GM12878 (cell line): ENCODE measurements around the gene PREX1. TPM values are rescaled to one million over a fixed set of nuclear protein-coding genes. Genes with fewer than 3 reads are reported as not detected.

ENCODE experiments used
- ATAC-seq: fragments of 200-7000 bp; cut with Tn5 transposase; 3 replicates; pipeline ENCODE4 v1.9.1; 2020; ENCODE audit warnings: mild to moderate bottlenecking, moderate library complexity
- BruUV-seq: library from RNA; stranded (reverse); fragments of 400-500 nt; replicated peaks from 2 replicates; lab custom pipeline; 2021; lab: Mats Ljungman, UMichigan
- CTCF ChIA-PET: fragments of 300-600 bp; sonication (Branson Sonifier 250); formaldehyde crosslinking; extraction: SDS; loops from one replicate; lab custom pipeline; 2021; ENCODE audit warnings: inconsistent platforms; lab: Yijun Ruan, JAX
- POLR2A ChIA-PET: fragments of 350-600 bp; formaldehyde crosslinking; extraction: SDS; loops from one replicate; lab custom pipeline; 2021; ENCODE audit warnings: inconsistent platforms; lab: Charles Lee
- RAD21 ChIA-PET: fragments of 300-600 bp; sonication (Branson Sonifier 250); formaldehyde crosslinking; loops from one replicate; lab custom pipeline; 2023; ENCODE audit warnings: antibody characterized with exemption; ENCODE audit not compliant: unreplicated experiment; lab: Charles Lee
- SMC1A ChIA-PET: fragments of 300-600 bp; sonication (Branson Sonifier 250); formaldehyde crosslinking; loops from one replicate; lab custom pipeline; 2023; ENCODE audit not compliant: unreplicated experiment, uncharacterized antibody; lab: Charles Lee
- DNase-seq: peaks from one replicate; pipeline ENCODE4 v3.0.0-alpha.2; 2011; ENCODE audit warnings: low read depth, low spot score
- FAIRE-seq: peaks from 3 replicates; lab custom pipeline; 2011; peaks lifted over from hg19 to GRCh38; lab: Jason Lieb, UNC
- H2AFZ ChIP-seq: 2 replicates; pipeline ENCODE4 v1.6.0; 2011; ENCODE audit warnings: low read depth, low read length, control low read depth; ENCODE audit not compliant: control insufficient read depth
- H3K27ac ChIP-seq: 2 replicates; pipeline ENCODE4 v1.5.1; 2011; ENCODE audit warnings: control low read depth; ENCODE audit not compliant: control insufficient read depth, insufficient read depth
- H3K27me3 ChIP-seq, 2 experiments: replicated peaks in 1 of 2; 2 replicates each; pipeline versions ENCODE4 v1.6.0 to v1.6.1; 2011; ENCODE audit warnings: low read length in 1 of 2; ENCODE audit not compliant: control insufficient read depth in 2 of 2, insufficient read depth in 2 of 2
- H3K36me3 ChIP-seq, 2 experiments: 2 replicates each; pipeline ENCODE4 v1.5.1; 2011; ENCODE audit warnings: low read length in 1 of 2; ENCODE audit not compliant: control insufficient read depth in 2 of 2, insufficient read depth in 2 of 2
- H3K4me1 ChIP-seq: 2 replicates; pipeline ENCODE4 v1.6.1; 2011; ENCODE audit warnings: mild to moderate bottlenecking, low read length, moderate library complexity, mixed read lengths; ENCODE audit not compliant: control insufficient read depth, insufficient read depth
- H3K4me2 ChIP-seq: 2 replicates; pipeline ENCODE4 v1.6.0; 2011; ENCODE audit warnings: control low read depth; ENCODE audit not compliant: control insufficient read depth, insufficient read depth
- H3K4me3 ChIP-seq: fragments of 200-600 bp; sonication (generic); 2 replicates; pipeline ENCODE4 v1.5.1; 2016
- H3K79me2 ChIP-seq: 2 replicates; pipeline ENCODE4 v1.6.0; 2011; ENCODE audit warnings: low read length; ENCODE audit not compliant: control insufficient read depth, insufficient read depth
- H3K9ac ChIP-seq: 2 replicates; pipeline ENCODE4 v1.8.0; 2011; ENCODE audit warnings: low read length, control low read depth, mixed read lengths; ENCODE audit not compliant: control insufficient read depth, insufficient read depth
- H3K9me3 ChIP-seq: replicated peaks from 3 replicates; pipeline ENCODE4 v1.5.1; 2011; ENCODE audit warnings: mild to moderate bottlenecking, low read length; ENCODE audit not compliant: control insufficient read depth, insufficient read depth
- H4K20me1 ChIP-seq: 2 replicates; pipeline ENCODE4 v1.6.0; 2011; ENCODE audit not compliant: control insufficient read depth, insufficient read depth
- BHLHE40 ChIP-seq, 2 experiments: fragments of 450-650 bp in 1 of 2; IDR thresholded peaks; 2 replicates each; pipeline ENCODE4 v1.6.1; 2011 to 2017; ENCODE audit warnings: low read depth in 2 of 2, borderline replicate concordance in 1 of 2, improper control_type of control experiment in 1 of 2, low read length in 1 of 2, mild to moderate bottlenecking in 1 of 2
- IKZF2 ChIP-seq, 2 experiments: fragments of 450-650 bp; IDR thresholded peaks; 2 replicates each; pipeline ENCODE4 v1.6.1; 2017; ENCODE audit warnings: mild to moderate bottlenecking in 2 of 2, moderate library complexity in 2 of 2
- JUND ChIP-seq: IDR thresholded peaks from 2 replicates; pipeline ENCODE4 v1.6.1; 2012; ENCODE audit warnings: low read depth, mild to moderate bottlenecking, low read length, improper control_type of control experiment, moderate library complexity
- MLLT1 ChIP-seq: fragments of 450-650 bp; IDR thresholded peaks from 2 replicates; pipeline ENCODE4 v1.6.1; 2016; ENCODE audit warnings: mild to moderate bottlenecking
- RFX5 ChIP-seq: IDR thresholded peaks from 2 replicates; pipeline ENCODE4 v1.6.1; 2011; ENCODE audit warnings: low read depth, low read length, improper control_type of control experiment
- SPI1 ChIP-seq: IDR thresholded peaks from 2 replicates; pipeline ENCODE4 v1.6.1; 2011; ENCODE audit warnings: low read depth, mild to moderate bottlenecking, low read length, moderate library complexity, borderline replicate concordance; ENCODE audit not compliant: insufficient read depth
- WGBS: methylation state at CpG from one replicate; pipeline ENCODE4 v1.1.6; 2016; ENCODE audit warnings: low lambda C conversion rate; ENCODE audit not compliant: insufficient replicate concordance, insufficient coverage; ENCODE audit errors: missing lambda C conversion rate; 5-methylcytosine and 5-hydroxymethylcytosine counted together
- in situ Hi-C: fragments of 300-500 bp; cut with MboI; formaldehyde crosslinking; loops from 9 replicates; pipeline ENCODE4 v1.14.3; 2018; ENCODE audit warnings: mixed read lengths
- intact Hi-C: fragments of 100-400 bp; cut with micrococcal nuclease; formaldehyde crosslinking; loops from one replicate; pipeline ENCODE4 v1.14.2; 2022; ENCODE audit not compliant: unreplicated experiment
- polyA plus RNA-seq, 11 experiments: library from polyadenylated mRNA; depleted of rRNA in 4 of 11; unstranded in 6 of 11; stranded (reverse) in 5 of 11; fragments of >200 nt; fragmentation: Nextera tagmentation in 4 of 11; fragmentation: Illumina TruSeq in 1 of 11; extraction: Ambion mirVana in 4 of 11; extraction: Trizol in 1 of 11; gene quantifications; 1 replicate in 1 of 11; 2 replicates in 10 of 11; pipeline versions ENCODE4 v1.2.1 to v1.2.3, GENCODE V29; 2011 to 2016; ENCODE audit warnings: inconsistent platforms in 2 of 11, missing spikeins in 2 of 11, low read depth in 1 of 11
- total RNA-seq, 4 experiments: library from RNA; depleted of rRNA in 3 of 4; stranded (reverse); fragments of >200 nt in 3 of 4; fragmentation: Illumina TruSeq in 1 of 4; extraction: Trizol in 1 of 4; gene quantifications; 2 replicates each; pipeline versions ENCODE4 v1.2.1 to v1.2.3, GENCODE V29; 2013 to 2021

PREX1 gene
- total and polyA plus RNA-seq, 10 of the 15 experiments (the other 5 are each of a cell fraction or from before 2014, with no cell fraction given): 2.6 to 114 (median 38.9) TPM

DNA sequence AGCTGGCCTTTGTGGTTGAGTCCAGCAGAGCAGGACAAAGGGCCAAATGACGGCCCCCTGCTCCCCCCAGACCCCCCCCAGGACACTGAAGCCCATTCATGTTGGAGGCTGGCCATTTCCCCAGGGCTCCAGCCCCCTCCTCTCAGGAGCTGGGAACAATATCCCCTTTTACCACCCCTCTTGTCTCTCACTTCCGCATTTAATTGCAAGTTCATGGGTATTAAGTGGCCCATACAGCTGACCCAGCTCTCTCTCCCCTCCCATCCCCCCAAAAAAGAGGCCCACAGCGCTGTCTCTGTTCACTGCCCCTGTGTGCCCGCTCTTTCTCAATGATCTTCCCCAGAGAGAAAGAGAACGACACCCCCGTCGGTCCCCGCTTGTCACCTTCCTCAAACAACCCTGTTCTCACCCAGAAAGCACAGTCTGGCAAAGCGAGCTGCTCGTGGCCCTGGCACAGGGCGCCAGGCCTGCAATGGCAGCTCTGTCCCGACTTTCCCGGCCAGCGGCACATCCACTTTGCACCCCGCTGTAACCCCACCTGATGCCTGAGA lies 30.4 kb downstream of the PREX1 start:
- Histone ChIP-seq H3K4me1 (peaks cover 39% of the 10 kb centered on the region), H3K9me3 (no peaks in the 10 kb centered on the region; the same call in 2 of the 3 replicates), H4K20me1 (no peaks in the 10 kb centered on the region; the same call in 1 of the 2 replicates), H2AFZ (no peak overlapping the region), H3K9ac (no peak overlapping the region), H3K27ac (peak overlapping the region; percentile 24; the same call in 1 of the 2 replicates), H3K36me3 (peaks cover 5 to 7% of the 10 kb centered on the region in 2 experiments; a peak in 3 of 4 replicates), H3K79me2 (peaks cover 94% of the 10 kb centered on the region), H3K27me3 (no peaks in the 10 kb centered on the region), H3K4me3 (no peak overlapping the region), H3K4me2 (no peak overlapping the region)
- DNase-seq (no peak), FAIRE-seq (no peak), ATAC-seq (peak; percentile 60)
- 64% methylated on average over 15 of the region's 15 CpGs for WGBS
- no TSS peak for BruUV-seq
- in situ Hi-C loops: no loop called here
- CTCF ChIA-PET: interaction anchor here (1.4 to 2.0 kb wide), 2 partner anchors 21 to 107 kb away, joined by 4 to 8 read pairs; no protein-coding TSS in a partner anchor
- POLR2A ChIA-PET: interaction anchor here (0.9 to 1.1 kb wide), 3 partner anchors 9 to 58 kb away, joined by 3 to 5 read pairs (median 4); no protein-coding TSS in a partner anchor
- SMC1A ChIA-PET: interaction anchor here (0.8 to 3.4 kb wide), 9 partner anchors 9 to 108 kb away, joined by 3 to 23 read pairs (median 6); no protein-coding TSS in a partner anchor
- RAD21 ChIA-PET: interaction anchor here (0.7 to 3.0 kb wide), 4 partner anchors 9 to 29 kb away, joined by 3 to 13 read pairs (median 4); no protein-coding TSS in a partner anchor
- TF ChIP-seq BHLHE40 (IDR thresholded peaks at IDR 0.05; ENCODE audit: borderline replicate concordance in 1 of 2, low read depth in 2 of 2, low read length in 1 of 2) (no peak), SPI1 (peak; percentile 79), IKZF2 (IDR thresholded peaks at IDR 0.05) (peak in 1 of 2 experiments; percentile 40; a peak in 1 of 4 replicates), RFX5 (no peak), JUND (no peak), MLLT1 (0 out of 2 replicates have a peak, but pooled peaks have one; percentile 38)
- intact Hi-C loops: no loop called here
